GM12873 (cell line): ENCODE results near the gene KCNK7.

Experiments used
- TF ChIP-seq, protein P1 (sequence below): IDR thresholded peaks from 2 replicates; pipeline ENCODE4 v1.5.1; 2012; ENCODE audit warnings: low read depth, mild to moderate bottlenecking, moderate library complexity, low read length, control low read depth; ENCODE audit not compliant: insufficient read depth; ENCODE audit errors: missing control alignments

Gene KCNK7

DNA sequence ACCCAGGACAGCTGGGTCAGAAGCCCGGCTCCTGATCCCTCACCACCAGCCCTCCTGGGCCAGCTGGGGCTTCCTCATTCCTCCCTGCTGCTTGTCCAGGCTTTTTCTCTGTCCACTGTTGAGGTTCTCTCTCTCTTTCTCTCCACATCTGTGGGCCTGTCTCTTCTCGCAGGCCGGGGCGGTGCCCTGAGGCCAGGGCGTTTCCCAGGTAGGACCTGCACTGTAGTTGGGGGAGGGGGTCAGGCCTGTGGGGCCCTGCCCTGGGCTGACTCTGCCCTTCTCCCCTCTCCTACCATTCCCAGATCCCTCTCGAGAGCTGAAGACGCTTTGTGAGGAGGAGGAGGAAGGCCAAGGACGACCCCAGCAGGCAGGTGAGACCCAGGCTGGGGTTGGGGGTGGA lies 14.8 kb downstream of the KCNK7 start:
- TF ChIP-seq, protein P1, sequence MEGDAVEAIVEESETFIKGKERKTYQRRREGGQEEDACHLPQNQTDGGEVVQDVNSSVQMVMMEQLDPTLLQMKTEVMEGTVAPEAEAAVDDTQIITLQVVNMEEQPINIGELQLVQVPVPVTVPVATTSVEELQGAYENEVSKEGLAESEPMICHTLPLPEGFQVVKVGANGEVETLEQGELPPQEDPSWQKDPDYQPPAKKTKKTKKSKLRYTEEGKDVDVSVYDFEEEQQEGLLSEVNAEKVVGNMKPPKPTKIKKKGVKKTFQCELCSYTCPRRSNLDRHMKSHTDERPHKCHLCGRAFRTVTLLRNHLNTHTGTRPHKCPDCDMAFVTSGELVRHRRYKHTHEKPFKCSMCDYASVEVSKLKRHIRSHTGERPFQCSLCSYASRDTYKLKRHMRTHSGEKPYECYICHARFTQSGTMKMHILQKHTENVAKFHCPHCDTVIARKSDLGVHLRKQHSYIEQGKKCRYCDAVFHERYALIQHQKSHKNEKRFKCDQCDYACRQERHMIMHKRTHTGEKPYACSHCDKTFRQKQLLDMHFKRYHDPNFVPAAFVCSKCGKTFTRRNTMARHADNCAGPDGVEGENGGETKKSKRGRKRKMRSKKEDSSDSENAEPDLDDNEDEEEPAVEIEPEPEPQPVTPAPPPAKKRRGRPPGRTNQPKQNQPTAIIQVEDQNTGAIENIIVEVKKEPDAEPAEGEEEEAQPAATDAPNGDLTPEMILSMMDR, result no peak

DNA sequence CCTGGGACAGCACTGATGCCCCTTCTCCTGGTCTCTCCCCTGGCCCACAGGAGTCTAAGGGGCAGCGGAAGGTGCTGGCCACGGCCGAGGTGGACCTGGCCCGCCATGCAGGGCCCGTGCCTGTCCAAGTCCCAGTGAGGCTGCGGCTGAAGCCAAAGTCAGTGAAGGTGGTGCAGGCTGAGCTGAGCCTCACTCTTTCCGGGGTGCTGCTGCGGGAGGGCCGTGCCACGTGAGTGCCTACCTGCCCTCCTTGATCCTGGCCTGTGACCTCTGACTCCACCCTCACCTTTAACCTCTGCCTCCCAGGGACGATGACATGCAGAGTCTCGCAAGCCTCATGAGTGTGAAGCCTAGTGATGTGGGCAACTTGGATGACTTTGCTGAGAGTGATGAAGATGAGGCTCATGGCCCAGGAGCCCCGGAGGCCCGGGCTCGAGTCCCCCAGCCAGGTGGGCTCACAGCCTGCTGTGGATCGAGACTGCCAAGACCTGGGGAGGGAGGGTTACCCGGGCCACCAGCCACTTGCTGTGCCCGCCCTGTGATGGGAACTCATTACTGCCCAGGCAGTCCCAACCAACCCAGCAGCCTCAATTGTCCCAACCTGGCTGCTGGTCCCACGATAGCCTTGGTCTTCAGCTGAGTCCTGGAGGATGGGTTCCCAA lies 15.4 kb downstream of the KCNK7 start:
- TF ChIP-seq, protein P1, result no peak

DNA sequence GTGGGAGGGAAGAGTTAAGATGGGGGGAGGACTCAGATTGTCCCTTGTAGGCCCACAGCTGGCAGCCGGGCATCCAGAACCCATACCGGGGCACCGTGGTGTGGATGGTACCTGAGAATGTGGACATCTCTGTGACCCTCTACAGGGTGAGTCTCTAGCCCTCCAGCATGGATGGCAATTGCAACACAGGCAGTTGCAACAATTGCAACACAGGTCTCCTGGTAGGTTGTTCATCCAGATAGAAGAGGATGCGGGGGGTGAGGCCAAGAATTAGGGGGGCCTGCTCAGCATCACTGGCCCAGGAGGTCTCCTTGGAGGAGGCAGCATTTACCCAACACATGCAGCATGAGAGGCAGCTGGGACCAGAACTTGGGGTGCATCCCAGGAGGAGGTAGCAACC lies 16.3 kb downstream of the KCNK7 start:
- TF ChIP-seq, protein P1, result no peak

DNA sequence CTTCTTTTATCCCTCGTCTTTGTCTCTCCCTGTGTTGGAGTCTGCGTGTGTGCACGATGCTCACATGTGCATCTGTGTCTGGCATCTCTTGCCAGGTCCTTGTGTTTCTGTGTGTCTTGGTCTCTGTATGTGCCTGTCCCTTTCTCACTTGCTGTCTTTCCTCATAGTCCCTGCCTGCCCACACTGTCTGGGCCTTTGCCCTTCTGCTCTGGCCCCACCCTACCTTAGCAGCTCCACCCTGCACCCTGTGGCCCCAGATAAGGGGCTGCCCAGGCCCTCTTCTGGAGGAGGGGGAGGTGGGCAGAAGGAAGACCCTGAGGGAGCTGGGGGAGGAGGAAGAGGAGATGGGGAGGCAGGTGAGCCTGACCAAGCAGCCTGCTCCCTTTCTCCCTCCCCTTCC lies 16.9 kb downstream of the KCNK7 start:
- TF ChIP-seq, protein P1, result no peak

DNA sequence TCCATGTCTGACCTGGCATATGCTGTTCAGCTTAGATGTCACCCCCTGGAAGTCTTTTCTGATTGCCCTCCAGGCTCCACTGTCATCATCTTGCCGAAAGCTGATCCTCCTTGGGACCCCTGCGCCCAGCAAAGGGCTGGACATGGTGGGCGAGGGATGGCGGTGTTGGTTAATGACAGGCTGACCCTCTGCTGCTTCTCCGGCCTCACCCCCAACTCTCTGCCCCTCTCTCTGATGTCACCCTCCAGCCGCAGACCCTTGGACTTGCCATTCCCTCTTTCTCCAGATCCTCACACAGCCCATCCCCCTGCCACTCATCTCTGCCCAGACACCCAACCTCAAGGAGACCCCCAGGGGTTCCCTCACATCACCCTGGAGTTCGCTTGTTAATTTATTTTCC lies 17.5 kb downstream of the KCNK7 start:
- TF ChIP-seq, protein P1, result no peak

DNA sequence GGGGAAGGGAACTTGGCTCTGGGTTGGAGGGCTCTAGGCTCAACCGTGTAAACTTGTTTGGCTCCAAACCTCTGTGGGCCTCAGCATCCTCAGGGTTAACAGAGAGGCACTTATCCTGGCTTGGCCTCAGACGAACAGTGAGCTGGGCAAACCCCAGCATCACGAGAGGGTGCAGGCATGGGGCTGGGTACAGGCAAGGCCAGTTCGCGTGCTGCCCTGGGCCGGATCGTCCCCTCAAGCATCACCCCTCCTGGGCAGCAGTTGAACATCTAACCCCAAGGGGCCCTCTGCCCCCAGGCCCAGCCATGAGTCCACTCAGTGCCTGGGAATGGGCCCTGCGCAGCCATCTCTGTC lies 17.9 kb downstream of the KCNK7 start:
- TF ChIP-seq, protein P1, result no peak

DNA sequence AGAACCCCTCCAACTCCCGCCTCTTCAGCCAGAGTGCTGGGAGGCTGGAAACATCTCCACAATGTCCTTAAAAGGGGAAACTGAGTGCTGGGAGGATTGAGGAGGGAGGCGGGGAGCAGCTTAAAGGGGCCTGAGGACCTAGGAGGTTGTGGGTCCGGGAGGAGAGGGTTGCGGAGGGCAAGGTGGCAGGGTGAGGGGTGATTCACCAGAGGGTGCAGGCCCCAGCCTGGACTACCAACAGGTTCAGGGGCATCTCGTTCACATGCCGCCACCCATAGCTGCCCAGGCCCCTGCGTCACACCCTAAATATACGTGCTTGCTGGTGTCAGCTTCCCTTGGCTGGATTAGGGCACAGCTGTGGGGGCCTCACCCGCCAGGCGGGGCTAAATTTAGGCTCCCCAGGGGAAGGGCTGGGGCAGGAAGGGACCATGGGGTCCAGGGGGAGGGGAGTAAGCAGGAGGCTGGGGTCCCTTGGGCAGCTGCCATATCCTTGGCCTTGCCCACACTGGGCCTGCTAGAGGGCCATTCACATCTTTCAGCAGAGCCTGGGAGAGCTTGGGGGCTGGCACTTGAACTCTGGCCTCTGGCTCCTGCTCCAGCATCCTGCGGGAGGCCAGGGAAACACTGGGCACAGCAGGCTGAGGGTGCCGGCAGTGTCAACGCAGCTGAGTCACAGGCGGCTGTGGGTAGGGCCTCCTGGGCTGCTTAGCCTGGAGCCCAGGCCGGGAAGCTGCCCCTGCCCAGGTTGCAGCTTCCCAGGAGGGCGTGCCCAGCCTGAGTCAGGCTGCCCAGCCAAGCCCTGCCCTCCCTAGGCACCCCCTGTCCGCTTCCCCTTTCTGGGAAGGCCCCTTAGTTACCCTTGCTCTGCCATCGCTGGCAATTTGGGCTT lies 18.5 kb downstream of the KCNK7 start:
- TF ChIP-seq, protein P1, result no peak
